ENCODE results near the gene IRS1. TPM values are rescaled to one million over a fixed set of nuclear protein-coding genes. Genes with fewer than 3 reads are reported as not detected.

The IRS1 gene
- total and polyA plus RNA-seq, 2 donors (not counting 1 experiment from before 2014, with no cell fraction given): 14.3 to 29.1 TPM

- no peak overlapping the region for H3K4me3 ChIP-seq (replicated peaks in 1 of 4; ENCODE audit: control extremely low read depth in 1 of 4, insufficient read depth in 1 of 4, low read depth in 3 of 4, low read length in 4 of 4)
- H3K79me2 ChIP-seq (ENCODE audit: control insufficient read depth, insufficient read depth, low read length): no peaks in the 10 kb centered on the region
- no peaks in the 10 kb centered on the region for H3K9me3 ChIP-seq (ENCODE audit: control insufficient read depth, insufficient read depth, low read depth, low read length)
- H3K9ac ChIP-seq (ENCODE audit: insufficient read depth, low read length): no peak overlapping the region
- no peak for TF ChIP-seq CTCF (conservative IDR thresholded peaks at IDR 0.05 in 1 of 2, IDR thresholded peaks at IDR 0.05 in 1 of 2; ENCODE audit: low read depth in 1 of 2, low read length in 2 of 2)
- TF ChIP-seq EZH2 (IDR thresholded peaks at IDR 0.05; ENCODE audit: low read length, missing control alignments): no peak
- H3K4me2 ChIP-seq (ENCODE audit: extremely low read depth, insufficient read depth, low read length): no peak overlapping the region
- no peak for DNase-seq (ENCODE audit: low read depth in 2 of 2)
- H3K36me3 ChIP-seq (ENCODE audit: control insufficient read depth, insufficient read depth, low read length): no peaks in the 10 kb centered on the region
- H3K27ac ChIP-seq (ENCODE audit: insufficient read depth, low read length): no peak overlapping the region
- no peak overlapping the region for H2AFZ ChIP-seq (ENCODE audit: low read length)
- H3K4me1 ChIP-seq (ENCODE audit: control insufficient read depth, extremely low read depth, insufficient read depth, low read length): no peaks in the 10 kb centered on the region
- no peaks in the 10 kb centered on the region for H4K20me1 ChIP-seq (ENCODE audit: control insufficient read depth, extremely low read depth, insufficient read depth, low read length)
- H3K27me3 ChIP-seq (ENCODE audit: control insufficient read depth, insufficient read depth, low read length): no peaks in the 10 kb centered on the region
Observed at GRCh38 chr2:226715347-226715990, 84.2 kb downstream of the IRS1 start.

GRCh38 chr2:226712941-226713340 is 86.7 kb downstream of the IRS1 start:
- Histone ChIP-seq H3K27me3 (ENCODE audit: control insufficient read depth, insufficient read depth, low read length) (no peaks in the 10 kb centered on the region), H3K27ac (ENCODE audit: insufficient read depth, low read length) (no peak overlapping the region), H3K36me3 (ENCODE audit: control insufficient read depth, insufficient read depth, low read length) (no peaks in the 10 kb centered on the region), H3K79me2 (ENCODE audit: control insufficient read depth, insufficient read depth, low read length) (no peaks in the 10 kb centered on the region), H3K4me1 (ENCODE audit: control insufficient read depth, extremely low read depth, insufficient read depth, low read length) (no peaks in the 10 kb centered on the region), H3K9me3 (ENCODE audit: control insufficient read depth, insufficient read depth, low read depth, low read length) (no peaks in the 10 kb centered on the region), H4K20me1 (ENCODE audit: control insufficient read depth, extremely low read depth, insufficient read depth, low read length) (no peaks in the 10 kb centered on the region), H3K4me3 (replicated peaks in 1 of 4; ENCODE audit: control extremely low read depth in 1 of 4, insufficient read depth in 1 of 4, low read depth in 3 of 4, low read length in 4 of 4) (no peak overlapping the region), H3K9ac (ENCODE audit: insufficient read depth, low read length) (no peak overlapping the region), H2AFZ (ENCODE audit: low read length) (no peak overlapping the region), H3K4me2 (ENCODE audit: extremely low read depth, insufficient read depth, low read length) (no peak overlapping the region)
- DNase-seq (ENCODE audit: low read depth in 2 of 2): no peak
- no peak for TF ChIP-seq CTCF (conservative IDR thresholded peaks at IDR 0.05 in 1 of 2, IDR thresholded peaks at IDR 0.05 in 1 of 2; ENCODE audit: low read depth in 1 of 2, low read length in 2 of 2)

- Histone ChIP-seq H3K36me3 (ENCODE audit: control insufficient read depth, insufficient read depth, low read length) (no peaks in the 10 kb centered on the region), H3K27me3 (ENCODE audit: control insufficient read depth, insufficient read depth, low read length) (no peaks in the 10 kb centered on the region), H3K27ac (ENCODE audit: insufficient read depth, low read length) (no peak overlapping the region), H3K4me3 (replicated peaks in 1 of 4; ENCODE audit: control extremely low read depth in 1 of 4, insufficient read depth in 1 of 4, low read depth in 3 of 4, low read length in 4 of 4) (no peak overlapping the region), H3K9ac (ENCODE audit: insufficient read depth, low read length) (no peak overlapping the region), H3K4me1 (ENCODE audit: control insufficient read depth, extremely low read depth, insufficient read depth, low read length) (no peaks in the 10 kb centered on the region), H4K20me1 (ENCODE audit: control insufficient read depth, extremely low read depth, insufficient read depth, low read length) (no peaks in the 10 kb centered on the region), H3K4me2 (ENCODE audit: extremely low read depth, insufficient read depth, low read length) (no peak overlapping the region), H3K79me2 (ENCODE audit: control insufficient read depth, insufficient read depth, low read length) (no peaks in the 10 kb centered on the region), H2AFZ (ENCODE audit: low read length) (no peak overlapping the region), H3K9me3 (ENCODE audit: control insufficient read depth, insufficient read depth, low read depth, low read length) (no peaks in the 10 kb centered on the region)
- DNase-seq (ENCODE audit: low read depth in 2 of 2): no peak
- TF ChIP-seq EZH2 (IDR thresholded peaks at IDR 0.05; ENCODE audit: low read length, missing control alignments) (no peak), CTCF (conservative IDR thresholded peaks at IDR 0.05 in 1 of 2, IDR thresholded peaks at IDR 0.05 in 1 of 2; ENCODE audit: low read depth in 1 of 2, low read length in 2 of 2) (no peak)
Observed at GRCh38 chr2:226711606-226712296, 87.9 kb downstream of the IRS1 start.

Measured in fibroblast of lung (primary cell).